Panc1 (cell line): ENCODE measurements around the gene ST3GAL2.

Experiments used
- CTCF ChIP-seq: fragments of 450-650 bp; IDR thresholded peaks from 2 replicates; pipeline ENCODE4 v1.5.1; 2017; ENCODE audit warnings: mild to moderate bottlenecking
- SIN3A ChIP-seq: IDR thresholded peaks from 2 replicates; pipeline ENCODE4 v1.6.1; 2012; ENCODE audit warnings: low read depth, mild to moderate bottlenecking, low read length, moderate library complexity, borderline replicate concordance; ENCODE audit not compliant: insufficient read depth

GRCh38 chr16:70476272-70477020 lies 37.5 kb upstream of the ST3GAL2 start:
- TF ChIP-seq SIN3A (no peak), CTCF (no peak)
